ENCODE measurements around the gene ERRFI1.

DNA sequence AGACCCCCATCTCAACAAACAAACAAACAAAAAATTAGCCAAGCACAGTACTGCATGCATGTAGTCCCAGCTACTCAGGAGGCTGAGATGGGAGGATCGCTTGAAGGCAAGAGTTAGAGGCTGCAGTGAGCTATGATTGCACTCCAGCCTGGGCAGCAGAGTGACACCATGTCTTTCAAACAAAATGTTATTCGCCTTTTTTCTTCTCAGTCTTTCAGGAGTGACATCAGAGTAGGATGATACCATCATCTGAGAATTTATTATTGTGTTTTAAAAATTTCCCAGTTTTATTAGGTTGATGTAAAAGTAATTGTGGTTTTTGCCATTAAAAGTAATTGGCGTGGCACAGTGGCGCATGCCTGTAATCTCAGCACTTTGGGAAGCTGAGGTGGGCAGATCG is 53.8 kb downstream of the ERRFI1 start:
- TF ChIP-seq EZH2 (IDR thresholded peaks at IDR 0.05; ENCODE audit: insufficient read depth, poor library complexity, severe bottlenecking) (no peak), EZH2phosphoT487 (IDR thresholded peaks at IDR 0.05; ENCODE audit: insufficient read depth, low read depth) (no peak)
